HG02852 (cell line): ENCODE measurements around the gene NDRG3.
A peak's percentile ranks its signal among the peaks of the same experiment; 100 is the strongest.

Source experiments
- ATAC-seq: cut with Tn5 transposase; IDR thresholded peaks from one replicate; pipeline ENCODE4 v1.9.1; 2021; ENCODE audit warnings: mild to moderate bottlenecking, moderate library complexity; ENCODE audit not compliant: unreplicated experiment

NDRG3 gene

GRCh38 chr20:36745927-36746659 is at the start of gene NDRG3:
Gene NDRG3, minus strand, starts transcription at chr20:36746090. Its CDS starts 24,355 bp downstream, at chr20:36721735.
- ATAC-seq: peak; percentile 92

DNA sequence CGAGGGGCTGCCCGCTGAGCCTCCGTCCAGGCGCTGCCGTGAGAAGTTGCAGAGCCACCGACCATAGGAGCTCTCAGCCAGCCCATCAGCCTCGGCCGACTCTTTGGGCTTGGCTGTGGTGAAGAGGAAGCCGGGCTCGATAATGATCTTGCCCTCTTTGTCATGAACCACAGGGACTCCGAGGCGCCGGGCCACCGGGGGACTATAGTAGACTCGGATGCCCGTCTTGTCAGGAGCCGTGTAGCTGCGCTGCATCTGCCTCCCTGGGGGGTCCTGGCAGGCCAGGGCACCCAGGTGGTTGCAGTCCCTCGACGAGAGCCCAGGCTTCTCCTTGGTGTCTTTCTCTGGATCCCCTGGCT is 48.2 kb upstream of the NDRG3 start:
- no peak for ATAC-seq

- ATAC-seq: no peak
These were observed 47.6 kb upstream of the NDRG3 start for GRCh38 chr20:36793294-36794115.

DNA sequence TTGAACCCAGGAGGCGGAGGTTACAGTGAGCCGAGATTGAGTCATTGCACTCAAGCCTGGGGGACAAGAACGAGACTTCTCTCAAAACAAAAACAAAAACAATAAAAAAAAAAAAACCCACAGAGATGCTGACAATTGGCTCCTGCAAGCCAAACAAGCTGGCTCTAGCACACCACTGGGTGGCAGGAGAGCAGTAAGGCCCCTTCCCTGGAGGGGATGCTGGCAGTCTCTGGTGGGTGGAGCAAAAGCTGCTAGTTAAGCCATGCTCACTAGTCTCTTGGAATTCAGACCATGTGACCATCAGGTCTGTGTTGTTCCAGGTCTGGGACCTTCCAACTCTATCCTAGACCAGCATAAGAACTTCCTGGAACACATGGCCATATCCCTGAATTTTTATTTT is 46.5 kb upstream of the NDRG3 start:
- ATAC-seq: no peak

DNA sequence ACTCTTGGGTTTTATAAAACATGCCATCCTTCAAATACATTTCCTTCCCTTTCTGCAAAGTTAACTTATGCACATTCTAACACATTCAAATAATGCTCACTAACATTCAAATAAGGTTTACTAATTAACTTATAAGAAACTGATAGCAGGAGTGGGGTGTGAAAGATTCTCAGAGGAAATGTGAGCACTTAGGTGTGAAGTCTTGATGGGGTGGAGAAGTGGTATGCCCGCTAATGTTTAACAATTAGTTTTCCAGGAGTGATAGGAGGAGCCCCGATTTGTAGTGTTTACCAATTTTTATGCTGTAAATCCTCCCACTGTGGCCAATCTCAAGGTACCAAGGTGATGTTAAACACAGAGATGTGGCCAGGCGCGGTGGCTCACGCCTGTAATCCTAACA is 46.0 kb upstream of the NDRG3 start:
- no peak for ATAC-seq

DNA sequence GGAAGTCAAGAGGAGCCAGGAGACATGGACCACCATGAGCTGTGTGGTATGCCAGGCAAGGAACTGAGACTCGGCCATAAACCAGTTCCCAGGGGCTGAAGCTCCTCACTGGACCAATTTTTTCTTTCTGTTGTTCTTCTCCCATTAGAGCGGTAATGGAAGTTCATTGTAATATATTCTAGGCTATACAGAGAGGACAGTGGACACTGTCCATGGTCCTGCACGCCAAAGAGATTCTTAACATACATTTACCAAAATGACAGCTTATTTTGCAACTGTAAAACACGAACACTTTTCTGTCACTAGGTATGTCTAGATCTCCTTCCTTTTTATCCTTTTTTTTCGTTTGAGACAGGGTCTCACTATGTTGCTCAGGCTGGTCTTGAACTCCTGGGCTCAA is 40.8 kb upstream of the NDRG3 start:
- ATAC-seq: no peak

GRCh38 chr20:36786246-36786645 is 40.4 kb upstream of the NDRG3 start:
- ATAC-seq: no peak

GRCh38 chr20:36785308-36785707 is 39.4 kb upstream of the NDRG3 start:
- no peak for ATAC-seq

GRCh38 chr20:36784900-36785299 is 39.0 kb upstream of the NDRG3 start:
- ATAC-seq: no peak

DNA sequence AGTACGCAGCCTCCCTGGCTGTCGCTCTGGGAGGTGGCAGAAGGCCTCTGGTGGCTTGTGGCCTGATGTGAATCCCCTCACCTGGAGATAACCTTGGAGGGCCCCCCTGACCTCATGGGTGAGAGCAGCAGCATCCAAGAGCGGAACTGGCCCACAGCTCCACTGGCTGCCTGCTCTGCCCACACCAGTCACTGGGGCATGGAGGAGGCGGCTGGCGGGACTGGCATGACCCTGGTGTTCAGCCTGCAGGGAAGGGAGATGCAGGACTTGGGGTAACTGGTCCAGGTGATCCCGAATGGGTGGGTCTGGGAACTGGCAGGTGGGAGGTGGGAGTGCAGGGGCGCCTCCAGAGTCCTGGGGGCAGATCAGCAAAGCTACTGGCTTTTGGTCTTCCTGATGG is 38.2 kb upstream of the NDRG3 start:
- ATAC-seq: no peak

DNA sequence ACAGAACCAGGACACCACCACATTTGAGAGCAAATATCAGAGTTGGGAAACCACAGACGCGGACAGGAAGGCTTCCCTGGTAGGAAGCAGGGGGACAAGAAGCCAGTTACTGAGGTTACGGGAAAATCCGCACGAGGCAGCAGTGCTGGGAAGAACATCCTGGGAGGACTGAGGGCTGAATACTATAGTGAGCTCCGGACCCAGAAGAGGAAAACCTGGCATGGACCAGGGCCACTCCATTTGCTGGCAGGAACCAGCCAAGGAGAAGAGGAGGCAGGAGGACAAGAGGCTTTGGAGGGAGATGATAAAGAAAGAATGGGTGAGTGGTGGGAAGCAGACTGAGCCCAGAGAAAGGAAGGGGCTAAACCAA is 33.8 kb upstream of the NDRG3 start:
- no peak for ATAC-seq

DNA sequence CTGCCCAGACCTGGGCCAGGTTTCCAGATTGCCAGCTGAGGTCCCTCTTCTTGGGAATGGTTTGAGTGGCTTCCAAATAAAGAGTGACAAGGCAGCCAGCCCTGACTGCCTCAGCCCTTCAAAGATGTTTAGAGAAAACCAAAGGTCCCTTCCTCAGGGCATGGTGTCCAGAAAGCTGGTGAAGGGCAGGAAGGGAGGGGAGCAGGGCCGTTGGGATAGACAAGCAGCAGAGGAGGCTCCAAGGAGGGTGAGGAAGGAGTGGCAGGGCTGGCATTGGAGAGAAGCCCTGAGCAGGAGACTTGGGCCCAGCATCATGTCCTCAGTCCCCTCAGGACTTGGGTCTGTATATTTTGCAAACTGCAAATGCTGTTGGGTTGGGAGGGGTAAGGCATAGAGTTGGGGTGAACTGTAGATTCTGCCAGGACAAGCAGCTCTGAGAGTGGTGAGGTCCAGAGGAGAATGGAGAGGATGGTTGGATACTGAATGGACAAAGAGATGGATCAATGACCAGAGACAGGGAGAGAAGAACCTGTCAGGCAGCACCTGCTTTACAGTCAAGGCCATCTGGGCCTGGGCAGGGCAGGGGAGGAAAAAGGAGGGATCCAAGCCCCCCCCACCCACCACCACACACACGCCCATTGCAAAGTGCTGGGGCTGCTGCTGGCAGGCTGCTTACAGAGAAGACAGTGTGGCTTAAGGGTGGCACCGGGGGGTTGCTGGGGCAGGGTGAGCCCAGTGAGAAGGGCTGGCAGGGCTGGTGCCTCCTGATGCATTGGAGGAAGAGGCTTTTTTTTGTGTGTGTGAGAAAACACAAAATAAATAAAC is 33.2 kb upstream of the NDRG3 start:
- ATAC-seq: no peak

GRCh38 chr20:36777576-36777975 is 31.7 kb upstream of the NDRG3 start:
- ATAC-seq: no peak

GRCh38 chr20:36777167-36777566 is 31.3 kb upstream of the NDRG3 start:
- ATAC-seq: no peak

- no peak for ATAC-seq
These were observed 29.9 kb upstream of the NDRG3 start for GRCh38 chr20:36775826-36776225.

DNA sequence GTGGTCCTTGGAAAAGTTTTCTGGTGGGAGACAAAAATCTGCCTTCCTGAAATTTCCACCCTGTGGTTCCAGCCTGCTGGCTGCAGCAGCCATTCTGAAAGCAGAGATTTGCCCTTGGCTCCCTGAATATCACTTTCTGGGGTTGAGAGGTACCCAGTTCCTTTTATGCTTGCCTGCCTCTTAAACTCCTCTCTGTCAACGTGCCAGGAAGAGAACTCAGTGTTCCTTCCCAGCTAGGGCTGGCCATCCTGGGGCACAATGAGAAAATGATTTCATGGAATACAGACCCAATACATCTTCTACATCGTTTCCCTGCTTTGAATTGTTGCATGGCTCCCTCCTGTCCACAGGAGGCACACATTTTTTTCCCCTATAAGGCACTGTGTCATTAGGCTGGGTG is 29.3 kb upstream of the NDRG3 start:
- no peak for ATAC-seq

DNA sequence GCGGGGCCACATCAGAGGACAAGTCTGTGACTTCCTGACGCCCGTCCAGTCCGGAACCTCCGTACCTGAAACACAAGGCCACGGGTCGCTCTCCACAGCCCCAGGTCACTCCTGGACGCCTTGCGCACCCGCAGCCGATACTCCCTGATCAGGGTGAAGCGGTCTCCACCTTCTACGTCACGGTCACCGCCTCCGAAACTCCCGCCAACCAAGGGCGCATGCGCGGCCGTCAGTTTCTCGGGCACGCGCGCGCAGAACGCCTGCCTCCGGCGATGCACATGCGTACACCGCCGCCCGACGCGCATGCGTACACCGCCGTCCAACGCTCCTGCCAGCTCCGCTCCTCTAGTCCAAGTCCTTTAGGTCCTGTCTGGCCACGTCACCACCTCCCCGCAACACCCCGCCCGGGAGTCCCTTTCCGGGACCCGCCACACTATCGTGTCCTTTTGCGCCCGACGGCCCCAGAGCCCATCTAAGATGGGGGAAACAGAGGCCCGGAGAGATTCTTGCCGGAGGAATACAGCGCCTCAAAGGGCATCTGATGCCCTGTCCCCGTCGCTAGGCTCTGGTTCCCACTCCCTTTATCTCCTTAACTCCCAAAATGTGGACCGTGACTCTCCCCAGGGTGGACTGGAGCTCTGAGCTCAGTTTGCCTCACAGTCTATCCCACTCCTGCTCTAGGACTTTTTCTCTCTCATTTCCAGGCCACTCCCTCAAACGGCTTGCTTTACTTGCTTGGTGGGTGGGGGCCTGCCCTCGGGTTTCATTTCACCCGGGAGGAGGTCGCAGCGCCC is 27.9 kb upstream of the NDRG3 start, which contains the start of gene DSN1:
TSS of gene DSN1 (minus strand) at position 167 of the 794 bp plus-strand sequence. CDS start 2,305 bp downstream, outside the sequence.
- ATAC-seq: peak; percentile 80

DNA sequence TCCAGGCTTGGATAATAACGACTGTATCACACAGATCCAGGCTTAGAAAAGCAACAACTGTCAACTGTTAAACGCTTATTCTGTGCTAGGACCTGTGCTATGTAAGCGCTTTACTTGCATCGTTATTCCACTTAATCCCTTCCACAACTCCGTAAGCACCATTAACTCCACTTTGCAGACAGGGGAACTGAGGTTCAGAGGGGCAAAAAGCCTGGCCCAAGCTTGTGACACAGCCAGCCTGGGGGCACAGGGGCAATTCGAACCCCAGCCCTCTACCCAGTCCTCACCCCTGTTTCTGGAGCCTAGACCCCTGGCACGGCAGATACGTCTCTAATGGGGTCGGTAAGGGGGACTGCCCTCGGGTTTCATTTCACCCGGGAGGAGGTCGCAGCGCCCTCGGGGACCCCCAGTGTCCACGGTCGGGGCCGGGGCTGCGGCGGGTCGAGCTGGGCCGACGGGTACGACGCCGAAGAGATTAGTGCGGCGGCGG is 27.3 kb upstream of the NDRG3 start:
- peak; percentile 23 for ATAC-seq

- no peak for ATAC-seq
These were observed 24.8 kb upstream of the NDRG3 start for GRCh38 chr20:36770680-36771079.

DNA sequence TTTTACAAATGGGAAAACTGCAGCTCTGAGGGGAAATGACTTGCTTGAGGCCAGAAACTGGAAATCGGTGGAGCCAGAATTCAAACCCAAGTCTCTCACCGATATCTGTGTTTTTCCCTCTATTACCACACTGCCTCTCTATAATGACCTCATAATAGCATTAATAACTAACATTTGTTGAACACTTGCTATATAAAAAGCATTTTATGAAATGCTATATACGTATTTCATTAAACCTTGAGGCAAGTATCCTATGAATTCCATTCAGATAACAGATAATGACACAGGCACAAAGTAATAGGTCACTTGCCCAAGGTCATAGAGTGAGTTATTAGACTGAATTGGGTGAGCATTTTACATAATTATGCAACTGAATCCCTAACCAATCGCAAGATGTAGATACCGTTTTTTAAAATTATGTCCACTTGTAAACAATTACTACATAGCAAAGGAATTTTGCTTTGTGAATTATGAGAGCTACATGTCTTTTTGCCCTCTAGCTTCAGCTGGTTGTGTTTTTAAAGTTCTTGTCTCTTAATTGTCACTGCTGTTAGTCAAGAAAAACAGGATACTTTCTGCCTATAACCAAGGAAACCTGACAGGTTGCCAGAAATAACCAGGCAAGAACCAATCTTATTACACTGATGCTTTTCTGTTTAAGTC is 23.0 kb upstream of the NDRG3 start:
- no peak for ATAC-seq
